HEK293 (cell line): ENCODE results near the gene CFAP53.

Source experiments
- GLI2 ChIP-seq: fragments of 450-650 bp; formaldehyde crosslinking; IDR thresholded peaks from 2 replicates; pipeline ENCODE4; 2017; ENCODE audit warnings: missing biosample characterization, missing genetic modification characterization, low read depth, borderline replicate concordance
- SCRT1 ChIP-seq: fragments of 450-650 bp; formaldehyde crosslinking; IDR thresholded peaks from 2 replicates; pipeline ENCODE4 v1.5.1; 2016; ENCODE audit warnings: missing biosample characterization, missing genetic modification characterization, borderline replicate concordance
- SCRT2 ChIP-seq: fragments of 450-650 bp; formaldehyde crosslinking; IDR thresholded peaks from 2 replicates; pipeline ENCODE4 v1.5.1; 2016; ENCODE audit warnings: missing biosample characterization, missing genetic modification characterization
- SP2 ChIP-seq: fragments of 450-650 bp; formaldehyde crosslinking; IDR thresholded peaks from 2 replicates; pipeline ENCODE4 v1.5.1; 2016; ENCODE audit warnings: missing biosample characterization, missing genetic modification characterization
- TCF7L2 ChIP-seq: IDR thresholded peaks from 2 replicates; pipeline ENCODE4 v1.6.1; 2011; ENCODE audit warnings: low read depth, mild to moderate bottlenecking, inconsistent platforms, low read length, moderate library complexity, borderline replicate concordance
- ZBTB17 ChIP-seq: fragments of 450-650 bp; formaldehyde crosslinking; IDR thresholded peaks from 2 replicates; pipeline ENCODE4 v1.5.1; 2016; ENCODE audit warnings: missing biosample characterization, missing genetic modification characterization
- ZBTB21 ChIP-seq: fragments of 450-650 bp; formaldehyde crosslinking; IDR thresholded peaks from 2 replicates; pipeline ENCODE4 v1.5.1; 2017; ENCODE audit warnings: missing biosample characterization, missing genetic modification characterization
- ZNF140 ChIP-seq: fragments of 450-650 bp; formaldehyde crosslinking; IDR thresholded peaks from 2 replicates; pipeline ENCODE4 v1.5.1; 2016; ENCODE audit warnings: missing biosample characterization, missing genetic modification characterization
- ZNF221 ChIP-seq: fragments of 450-650 bp; formaldehyde crosslinking; IDR thresholded peaks from 2 replicates; pipeline ENCODE4 v1.5.1; 2017; ENCODE audit warnings: missing biosample characterization, missing genetic modification characterization, borderline replicate concordance
- ZNF223 ChIP-seq: fragments of 450-650 bp; formaldehyde crosslinking; IDR thresholded peaks from 2 replicates; pipeline ENCODE4 v1.5.1; 2016; ENCODE audit warnings: missing biosample characterization, missing genetic modification characterization
- ZNF24 ChIP-seq: fragments of 450-650 bp; formaldehyde crosslinking; IDR thresholded peaks from 2 replicates; pipeline ENCODE4 v1.5.1; 2016; ENCODE audit warnings: missing biosample characterization, missing genetic modification characterization
- ZNF274 ChIP-seq, 2 experiments: fragments of 200-500 bp in 1 of 2; fragments of 450-650 bp in 1 of 2; sonication (Bioruptor generic) in 1 of 2; formaldehyde crosslinking in 1 of 2; IDR thresholded peaks; 2 replicates each; pipeline versions ENCODE4 v1.5.1 to v1.6.1; 2014 to 2016; ENCODE audit warnings: borderline replicate concordance in 1 of 2, inconsistent platforms in 1 of 2, low read length in 1 of 2, missing biosample characterization in 1 of 2, missing genetic modification characterization in 1 of 2
- ZNF433 ChIP-seq: fragments of 450-650 bp; formaldehyde crosslinking; IDR thresholded peaks from 2 replicates; pipeline ENCODE4 v1.5.1; 2016; ENCODE audit warnings: missing biosample characterization, missing genetic modification characterization, low read depth
- ZNF501 ChIP-seq: fragments of 450-650 bp; formaldehyde crosslinking; IDR thresholded peaks from 2 replicates; pipeline ENCODE4 v1.5.1; 2016; ENCODE audit warnings: missing biosample characterization, missing genetic modification characterization
- ZNF530 ChIP-seq: fragments of 450-650 bp; formaldehyde crosslinking; IDR thresholded peaks from 2 replicates; pipeline ENCODE4 v1.5.1; 2016; ENCODE audit warnings: low read depth, missing biosample characterization, missing genetic modification characterization
- ZNF571 ChIP-seq: fragments of 450-650 bp; formaldehyde crosslinking; IDR thresholded peaks from 2 replicates; pipeline ENCODE4 v1.5.0; 2017; ENCODE audit warnings: missing biosample characterization, missing genetic modification characterization
- ZNF626 ChIP-seq: fragments of 450-650 bp; sonication (Bioruptor Pico); formaldehyde crosslinking; IDR thresholded peaks from 2 replicates; pipeline ENCODE4 v1.5.1; 2018; ENCODE audit warnings: missing biosample characterization, missing genetic modification characterization, inconsistent platforms
- ZNF654 ChIP-seq: fragments of 450-650 bp; formaldehyde crosslinking; IDR thresholded peaks from 2 replicates; pipeline ENCODE4 v1.5.1; 2016; ENCODE audit warnings: low read depth, missing biosample characterization, missing genetic modification characterization
- ZNF670 ChIP-seq: fragments of 450-650 bp; formaldehyde crosslinking; IDR thresholded peaks from 2 replicates; pipeline ENCODE4 v1.5.1; 2016; ENCODE audit warnings: missing biosample characterization, missing genetic modification characterization, low read depth
- TF ChIP-seq, protein P1 (sequence below): fragments of 450-650 bp; formaldehyde crosslinking; IDR thresholded peaks from 2 replicates; pipeline ENCODE4 v1.5.1; 2017; ENCODE audit warnings: missing biosample characterization, missing genetic modification characterization
- TF ChIP-seq, protein P2 (sequence below): fragments of 450-650 bp; formaldehyde crosslinking; IDR thresholded peaks from 2 replicates; pipeline ENCODE4 v1.5.1; 2016; ENCODE audit warnings: missing biosample characterization, missing genetic modification characterization, low read depth
- TF ChIP-seq, protein P3 (sequence below): fragments of 450-650 bp; formaldehyde crosslinking; IDR thresholded peaks from 2 replicates; pipeline ENCODE4 v1.5.1; 2016; ENCODE audit warnings: missing biosample characterization, missing genetic modification characterization
- TF ChIP-seq, protein P4 (sequence below): fragments of 450-650 bp; formaldehyde crosslinking; IDR thresholded peaks from 2 replicates; pipeline ENCODE4 v1.5.0; 2017; ENCODE audit warnings: missing biosample characterization, missing genetic modification characterization, borderline replicate concordance
- TF ChIP-seq, protein P5 (sequence below): fragments of 450-650 bp; formaldehyde crosslinking; IDR thresholded peaks from 2 replicates; pipeline ENCODE4 v1.5.1; 2016; ENCODE audit warnings: missing biosample characterization, missing genetic modification characterization
- TF ChIP-seq, protein P6 (sequence below): fragments of 450-650 bp; formaldehyde crosslinking; IDR thresholded peaks from 2 replicates; pipeline ENCODE4 v1.5.1; 2017; ENCODE audit warnings: missing biosample characterization, missing genetic modification characterization

CFAP53 gene

DNA sequence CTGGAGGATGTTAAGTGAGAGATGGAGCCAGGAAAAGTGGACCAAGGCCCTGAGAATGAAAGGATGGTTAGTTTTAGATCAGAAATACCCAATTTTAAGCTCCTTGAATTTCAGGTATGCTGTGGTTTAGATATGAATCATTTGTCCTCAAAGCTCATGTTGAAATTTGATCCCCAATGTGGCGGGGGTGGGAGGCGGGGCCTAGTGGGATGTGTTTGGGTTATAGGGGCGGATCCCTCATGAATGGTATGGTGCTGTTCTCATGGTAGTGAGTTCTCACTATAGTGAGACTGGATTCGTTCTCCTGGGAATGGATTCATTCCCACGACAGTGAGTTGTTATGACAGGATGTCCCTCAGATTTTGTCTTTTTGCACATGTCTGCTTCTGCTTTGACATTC lies 82.7 kb downstream of the CFAP53 start (continued):
- TF ChIP-seq, protein P1, sequence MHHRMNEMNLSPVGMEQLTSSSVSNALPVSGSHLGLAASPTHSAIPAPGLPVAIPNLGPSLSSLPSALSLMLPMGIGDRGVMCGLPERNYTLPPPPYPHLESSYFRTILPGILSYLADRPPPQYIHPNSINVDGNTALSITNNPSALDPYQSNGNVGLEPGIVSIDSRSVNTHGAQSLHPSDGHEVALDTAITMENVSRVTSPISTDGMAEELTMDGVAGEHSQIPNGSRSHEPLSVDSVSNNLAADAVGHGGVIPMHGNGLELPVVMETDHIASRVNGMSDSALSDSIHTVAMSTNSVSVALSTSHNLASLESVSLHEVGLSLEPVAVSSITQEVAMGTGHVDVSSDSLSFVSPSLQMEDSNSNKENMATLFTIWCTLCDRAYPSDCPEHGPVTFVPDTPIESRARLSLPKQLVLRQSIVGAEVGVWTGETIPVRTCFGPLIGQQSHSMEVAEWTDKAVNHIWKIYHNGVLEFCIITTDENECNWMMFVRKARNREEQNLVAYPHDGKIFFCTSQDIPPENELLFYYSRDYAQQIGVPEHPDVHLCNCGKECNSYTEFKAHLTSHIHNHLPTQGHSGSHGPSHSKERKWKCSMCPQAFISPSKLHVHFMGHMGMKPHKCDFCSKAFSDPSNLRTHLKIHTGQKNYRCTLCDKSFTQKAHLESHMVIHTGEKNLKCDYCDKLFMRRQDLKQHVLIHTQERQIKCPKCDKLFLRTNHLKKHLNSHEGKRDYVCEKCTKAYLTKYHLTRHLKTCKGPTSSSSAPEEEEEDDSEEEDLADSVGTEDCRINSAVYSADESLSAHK (tag by site-specific recombination), result no peak
- no peak for TF ChIP-seq TCF7L2
- no peak for TF ChIP-seq ZNF501 (tag by site-specific recombination)
- no peak for TF ChIP-seq ZBTB21 (tag by site-specific recombination)
- TF ChIP-seq, protein P2, sequence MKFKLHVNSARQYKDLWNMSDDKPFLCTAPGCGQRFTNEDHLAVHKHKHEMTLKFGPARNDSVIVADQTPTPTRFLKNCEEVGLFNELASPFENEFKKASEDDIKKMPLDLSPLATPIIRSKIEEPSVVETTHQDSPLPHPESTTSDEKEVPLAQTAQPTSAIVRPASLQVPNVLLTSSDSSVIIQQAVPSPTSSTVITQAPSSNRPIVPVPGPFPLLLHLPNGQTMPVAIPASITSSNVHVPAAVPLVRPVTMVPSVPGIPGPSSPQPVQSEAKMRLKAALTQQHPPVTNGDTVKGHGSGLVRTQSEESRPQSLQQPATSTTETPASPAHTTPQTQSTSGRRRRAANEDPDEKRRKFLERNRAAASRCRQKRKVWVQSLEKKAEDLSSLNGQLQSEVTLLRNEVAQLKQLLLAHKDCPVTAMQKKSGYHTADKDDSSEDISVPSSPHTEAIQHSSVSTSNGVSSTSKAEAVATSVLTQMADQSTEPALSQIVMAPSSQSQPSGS (tag by site-specific recombination), result no peak
- TF ChIP-seq ZNF530 (tag by site-specific recombination), result no peak
- TF ChIP-seq ZNF221 (tag by site-specific recombination), result no peak
- TF ChIP-seq ZNF433 (tag by site-specific recombination), result no peak
- no peak for TF ChIP-seq ZNF654 (tag by site-specific recombination)
- TF ChIP-seq, protein P3, sequence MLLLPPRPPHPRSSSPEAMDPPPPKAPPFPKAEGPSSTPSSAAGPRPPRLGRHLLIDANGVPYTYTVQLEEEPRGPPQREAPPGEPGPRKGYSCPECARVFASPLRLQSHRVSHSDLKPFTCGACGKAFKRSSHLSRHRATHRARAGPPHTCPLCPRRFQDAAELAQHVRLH (tag by site-specific recombination), result no peak
- TF ChIP-seq, protein P4, sequence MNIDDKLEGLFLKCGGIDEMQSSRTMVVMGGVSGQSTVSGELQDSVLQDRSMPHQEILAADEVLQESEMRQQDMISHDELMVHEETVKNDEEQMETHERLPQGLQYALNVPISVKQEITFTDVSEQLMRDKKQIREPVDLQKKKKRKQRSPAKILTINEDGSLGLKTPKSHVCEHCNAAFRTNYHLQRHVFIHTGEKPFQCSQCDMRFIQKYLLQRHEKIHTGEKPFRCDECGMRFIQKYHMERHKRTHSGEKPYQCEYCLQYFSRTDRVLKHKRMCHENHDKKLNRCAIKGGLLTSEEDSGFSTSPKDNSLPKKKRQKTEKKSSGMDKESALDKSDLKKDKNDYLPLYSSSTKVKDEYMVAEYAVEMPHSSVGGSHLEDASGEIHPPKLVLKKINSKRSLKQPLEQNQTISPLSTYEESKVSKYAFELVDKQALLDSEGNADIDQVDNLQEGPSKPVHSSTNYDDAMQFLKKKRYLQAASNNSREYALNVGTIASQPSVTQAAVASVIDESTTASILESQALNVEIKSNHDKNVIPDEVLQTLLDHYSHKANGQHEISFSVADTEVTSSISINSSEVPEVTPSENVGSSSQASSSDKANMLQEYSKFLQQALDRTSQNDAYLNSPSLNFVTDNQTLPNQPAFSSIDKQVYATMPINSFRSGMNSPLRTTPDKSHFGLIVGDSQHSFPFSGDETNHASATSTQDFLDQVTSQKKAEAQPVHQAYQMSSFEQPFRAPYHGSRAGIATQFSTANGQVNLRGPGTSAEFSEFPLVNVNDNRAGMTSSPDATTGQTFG (tag by site-specific recombination), result no peak
- no peak for TF ChIP-seq ZNF571 (tag by site-specific recombination)
- TF ChIP-seq ZBTB17 (tag by site-specific recombination), result no peak
- TF ChIP-seq ZNF274 (IDR thresholded peaks at IDR 0.05; ENCODE audit: low read length), result no peak
- TF ChIP-seq ZNF274 (tag by site-specific recombination; IDR thresholded peaks at IDR 0.05; ENCODE audit: borderline replicate concordance), result no peak
- no peak for TF ChIP-seq ZNF24 (tag by site-specific recombination)
- TF ChIP-seq ZNF223 (tag by site-specific recombination), result no peak
- no peak for TF ChIP-seq ZNF670 (tag by site-specific recombination)
- TF ChIP-seq SCRT1 (tag by site-specific recombination), result no peak
- TF ChIP-seq, protein P5, sequence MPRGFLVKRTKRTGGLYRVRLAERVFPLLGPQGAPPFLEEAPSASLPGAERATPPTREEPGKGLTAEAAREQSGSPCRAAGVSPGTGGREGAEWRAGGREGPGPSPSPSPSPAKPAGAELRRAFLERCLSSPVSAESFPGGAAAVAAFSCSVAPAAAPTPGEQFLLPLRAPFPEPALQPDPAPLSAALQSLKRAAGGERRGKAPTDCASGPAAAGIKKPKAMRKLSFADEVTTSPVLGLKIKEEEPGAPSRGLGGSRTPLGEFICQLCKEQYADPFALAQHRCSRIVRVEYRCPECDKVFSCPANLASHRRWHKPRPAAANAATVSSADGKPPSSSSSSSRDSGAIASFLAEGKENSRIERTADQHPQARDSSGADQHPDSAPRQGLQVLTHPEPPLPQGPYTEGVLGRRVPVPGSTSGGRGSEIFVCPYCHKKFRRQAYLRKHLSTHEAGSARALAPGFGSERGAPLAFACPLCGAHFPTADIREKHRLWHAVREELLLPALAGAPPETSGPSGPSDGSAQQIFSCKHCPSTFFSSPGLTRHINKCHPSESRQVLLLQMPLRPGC, result no peak
- peak; percentile 40; the same call in 1 of the 2 replicates for TF ChIP-seq SP2 (tag by site-specific recombination)
- TF ChIP-seq ZNF626 (tag by site-specific recombination), result no peak
- TF ChIP-seq, protein P6, sequence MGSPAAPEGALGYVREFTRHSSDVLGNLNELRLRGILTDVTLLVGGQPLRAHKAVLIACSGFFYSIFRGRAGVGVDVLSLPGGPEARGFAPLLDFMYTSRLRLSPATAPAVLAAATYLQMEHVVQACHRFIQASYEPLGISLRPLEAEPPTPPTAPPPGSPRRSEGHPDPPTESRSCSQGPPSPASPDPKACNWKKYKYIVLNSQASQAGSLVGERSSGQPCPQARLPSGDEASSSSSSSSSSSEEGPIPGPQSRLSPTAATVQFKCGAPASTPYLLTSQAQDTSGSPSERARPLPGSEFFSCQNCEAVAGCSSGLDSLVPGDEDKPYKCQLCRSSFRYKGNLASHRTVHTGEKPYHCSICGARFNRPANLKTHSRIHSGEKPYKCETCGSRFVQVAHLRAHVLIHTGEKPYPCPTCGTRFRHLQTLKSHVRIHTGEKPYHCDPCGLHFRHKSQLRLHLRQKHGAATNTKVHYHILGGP (tag by site-specific recombination), result no peak
- no peak for TF ChIP-seq ZNF140 (tag by site-specific recombination)
- TF ChIP-seq GLI2 (tag by site-specific recombination), result no peak
- TF ChIP-seq SCRT2, result no peak
